GM12864 (cell line): ENCODE results near the gene KIAA1671.

ENCODE experiments used
- DNase-seq: peaks from one replicate; pipeline ENCODE4 v3.0.0-alpha.2; 2011; ENCODE audit warnings: low read depth
- H3K4me3 ChIP-seq: 2 replicates; pipeline ENCODE4 v1.5.1; 2011; ENCODE audit warnings: mild to moderate bottlenecking, low read depth, low read length, control low read depth
- CTCF ChIP-seq: IDR thresholded peaks from 2 replicates; pipeline ENCODE4 v1.5.1; 2011; ENCODE audit warnings: low read depth, mild to moderate bottlenecking, moderate library complexity, low read length, control low read depth, inconsistent platforms; ENCODE audit errors: missing control alignments

KIAA1671 gene

GRCh38 chr22:25092119-25092518 lies 139.6 kb downstream of the KIAA1671 start:
- DNase-seq, result no peak
- TF ChIP-seq CTCF, result no peak
- H3K4me3 ChIP-seq, result no peak overlapping the region

GRCh38 chr22:25094579-25094978 lies 142.1 kb downstream of the KIAA1671 start:
- H3K4me3 ChIP-seq, result no peak overlapping the region
- DNase-seq, result no peak
- TF ChIP-seq CTCF, result no peak

GRCh38 chr22:25095869-25096268 lies 143.4 kb downstream of the KIAA1671 start:
- H3K4me3 ChIP-seq, result no peak overlapping the region
- TF ChIP-seq CTCF, result no peak
- no peak for DNase-seq

GRCh38 chr22:25096638-25097405 lies 144.3 kb downstream of the KIAA1671 start:
- no peak for TF ChIP-seq CTCF
- DNase-seq, result no peak
- H3K4me3 ChIP-seq, result no peak overlapping the region

- no peak for DNase-seq
- no peak for TF ChIP-seq CTCF
- no peak overlapping the region for H3K4me3 ChIP-seq
These were observed 146.0 kb downstream of the KIAA1671 start for GRCh38 chr22:25098445-25099081.

GRCh38 chr22:25099202-25099601 lies 146.7 kb downstream of the KIAA1671 start:
- H3K4me3 ChIP-seq, result no peak overlapping the region
- DNase-seq, result no peak
- TF ChIP-seq CTCF, result no peak

GRCh38 chr22:25100402-25100801 lies 147.9 kb downstream of the KIAA1671 start:
- no peak overlapping the region for H3K4me3 ChIP-seq
- DNase-seq, result no peak
- no peak for TF ChIP-seq CTCF
